Activated naive CD8-positive, alpha-beta T cell treated with anti-CD3 and anti-CD28 coated beads for 36 hours (primary cell): Measurements from ENCODE around the gene POLR3E. TPM values are rescaled to one million over a fixed set of nuclear protein-coding genes. Genes with fewer than 3 reads are reported as not detected.
"Not testable (repeated sequence)": the region's sequence is repeated elsewhere in the genome, so short reads cannot be mapped to it uniquely, and the experiment has no call there.

Experiments used
- DNase-seq: peaks from one replicate; pipeline ENCODE4 v3.0.0; 2021
- H3K27ac Mint-ChIP-seq: one replicate; pipeline ENCODE4 v1.8.0; 2022; ENCODE audit warnings: mild to moderate bottlenecking, moderate library complexity, mixed read lengths
- H3K27me3 Mint-ChIP-seq: one replicate; pipeline ENCODE4 v1.8.0; 2022; ENCODE audit warnings: mild to moderate bottlenecking, mixed read lengths
- H3K36me3 Mint-ChIP-seq: one replicate; pipeline ENCODE4 v1.8.0; 2021; ENCODE audit warnings: mild to moderate bottlenecking, mixed read lengths
- H3K4me1 Mint-ChIP-seq: one replicate; pipeline ENCODE4 v1.8.0; 2021; ENCODE audit warnings: mixed read lengths
- H3K4me3 Mint-ChIP-seq: one replicate; pipeline ENCODE4 v1.8.0; 2022; ENCODE audit warnings: mild to moderate bottlenecking, moderate library complexity, mixed read lengths
- H3K9me3 Mint-ChIP-seq: one replicate; pipeline ENCODE4 v1.8.0; 2022; ENCODE audit warnings: mixed read lengths
- total RNA-seq, 2 experiments: library from RNA; stranded (reverse); gene quantifications; one replicate each; pipeline ENCODE4 v1.2.3, GENCODE V29; 2021

The POLR3E gene
- total RNA-seq, 2 experiments from 2014 or later: 94.3 to 95.8 TPM

- no peak for DNase-seq
- Mint-ChIP-seq H3K4me1 (peaks cover 40% of the 10 kb centered on the region), H3K27me3 (no peaks in the 10 kb centered on the region), H3K9me3 (peaks cover 3% of the 10 kb centered on the region), H3K27ac (no peak overlapping the region), H3K36me3 (peaks cover 40% of the 10 kb centered on the region), H3K4me3 (no peak overlapping the region)
Measured at GRCh38 chr16:22352140-22352539, 54.9 kb downstream of the POLR3E start.

DNA sequence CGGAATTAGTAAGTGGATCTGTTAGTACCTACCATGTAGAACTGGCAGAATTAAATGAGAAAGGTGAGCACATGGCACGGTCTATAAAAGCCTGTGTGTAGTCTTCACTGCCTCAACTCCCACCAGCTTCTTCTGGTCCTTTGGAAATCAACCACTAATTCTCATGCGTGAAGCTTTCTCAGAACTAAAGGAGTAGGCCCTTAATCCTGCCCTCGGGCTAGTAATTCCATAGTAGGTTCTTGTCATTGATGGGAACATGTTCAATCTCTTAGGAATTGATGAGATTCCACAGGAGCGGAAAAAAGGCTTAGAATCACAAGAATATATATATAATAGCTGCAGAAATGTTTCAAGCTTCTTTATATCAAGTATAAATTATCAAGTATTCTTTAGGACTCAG lies 55.5 kb downstream of the POLR3E start:
- Mint-ChIP-seq H3K9me3 (peaks cover 3% of the 10 kb centered on the region), H3K4me3 (no peak overlapping the region), H3K27ac (peak overlapping the region; percentile 91), H3K27me3 (no peaks in the 10 kb centered on the region), H3K36me3 (peaks cover 39% of the 10 kb centered on the region), H3K4me1 (peaks cover 45% of the 10 kb centered on the region)
- no peak for DNase-seq

DNA sequence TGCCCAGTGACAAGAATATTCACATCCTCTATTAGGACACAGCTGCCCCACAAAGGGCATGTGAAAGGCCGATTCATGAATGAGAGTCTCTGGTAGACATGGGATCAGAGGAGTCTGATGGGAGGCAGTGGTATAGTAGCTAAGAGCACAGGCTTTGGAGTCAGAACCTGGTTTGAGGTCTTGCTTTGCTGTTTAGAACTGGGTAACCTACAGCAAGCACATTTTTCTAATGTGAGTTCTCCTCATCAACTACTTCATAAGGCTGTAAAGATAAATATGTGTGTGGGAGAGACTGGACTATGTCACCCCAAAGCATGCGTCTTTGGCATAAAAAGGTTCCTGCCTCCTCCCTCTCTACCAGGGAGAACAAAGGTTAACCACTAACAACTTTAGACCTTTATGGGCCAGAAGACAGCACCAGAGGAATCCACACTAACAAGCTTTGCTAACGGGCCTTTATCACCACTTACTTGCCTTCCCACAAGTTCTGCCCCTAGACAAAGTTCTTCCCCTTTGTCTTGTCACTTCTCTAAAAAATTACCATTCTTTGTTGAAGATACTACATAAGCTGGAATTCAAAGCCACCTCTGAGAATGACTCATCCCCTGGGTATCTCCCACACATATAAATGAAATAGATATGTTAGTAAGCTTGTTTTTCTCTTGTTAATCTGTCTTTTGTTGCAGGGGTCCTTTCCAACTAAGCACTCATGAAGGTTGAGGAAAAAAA lies 56.1 kb downstream of the POLR3E start:
- H3K4me1 Mint-ChIP-seq: peaks cover 51% of the 10 kb centered on the region
- H3K27me3 Mint-ChIP-seq: no peaks in the 10 kb centered on the region
- DNase-seq: no peak
- H3K27ac Mint-ChIP-seq: peak overlapping the region; percentile 91
- H3K9me3 Mint-ChIP-seq: peaks cover 3% of the 10 kb centered on the region
- H3K4me3 Mint-ChIP-seq: peak overlapping the region; percentile 25
- H3K36me3 Mint-ChIP-seq: peaks cover 39% of the 10 kb centered on the region

- peaks cover 55% of the 10 kb centered on the region for H3K4me1 Mint-ChIP-seq
Measured at GRCh38 chr16:22353933-22354541, 56.8 kb downstream of the POLR3E start.

DNA sequence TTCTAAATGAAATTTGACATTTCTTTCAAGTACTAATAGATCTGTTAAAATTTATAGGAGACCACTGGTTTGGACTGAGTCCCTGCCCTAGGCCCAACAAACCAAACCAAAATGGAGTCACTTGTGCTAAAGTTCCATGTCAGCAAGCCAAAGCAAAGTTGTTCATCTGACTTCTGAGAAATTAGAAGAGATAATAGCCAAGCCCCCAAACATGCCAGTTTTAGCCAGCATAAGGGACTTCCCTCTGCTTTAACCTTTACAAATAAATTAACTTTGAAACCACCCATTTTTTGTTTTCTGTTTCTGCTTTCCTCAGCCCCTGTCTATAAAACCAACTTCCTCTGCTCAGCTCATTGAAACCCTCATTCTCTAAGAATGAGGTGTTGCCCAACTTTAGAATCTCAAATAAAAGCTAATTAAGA lies 58.3 kb downstream of the POLR3E start:
- H3K27me3 Mint-ChIP-seq: no peaks in the 10 kb centered on the region
- H3K4me1 Mint-ChIP-seq: peaks cover 64% of the 10 kb centered on the region
- peaks cover 3% of the 10 kb centered on the region for H3K9me3 Mint-ChIP-seq
- H3K36me3 Mint-ChIP-seq: peaks cover 39% of the 10 kb centered on the region
- H3K4me3 Mint-ChIP-seq: no peak overlapping the region
- DNase-seq: no peak
- peak overlapping the region; percentile 78 for H3K27ac Mint-ChIP-seq

More at GRCh38 chr16:22353933-22354541, 56.8 kb downstream of the POLR3E start:
- H3K9me3 Mint-ChIP-seq: peaks cover 3% of the 10 kb centered on the region
- no peak overlapping the region for H3K4me3 Mint-ChIP-seq
- peak overlapping the region; percentile 91 for H3K27ac Mint-ChIP-seq
- no peaks in the 10 kb centered on the region for H3K27me3 Mint-ChIP-seq
- no peak for DNase-seq
- peaks cover 39% of the 10 kb centered on the region for H3K36me3 Mint-ChIP-seq

DNA sequence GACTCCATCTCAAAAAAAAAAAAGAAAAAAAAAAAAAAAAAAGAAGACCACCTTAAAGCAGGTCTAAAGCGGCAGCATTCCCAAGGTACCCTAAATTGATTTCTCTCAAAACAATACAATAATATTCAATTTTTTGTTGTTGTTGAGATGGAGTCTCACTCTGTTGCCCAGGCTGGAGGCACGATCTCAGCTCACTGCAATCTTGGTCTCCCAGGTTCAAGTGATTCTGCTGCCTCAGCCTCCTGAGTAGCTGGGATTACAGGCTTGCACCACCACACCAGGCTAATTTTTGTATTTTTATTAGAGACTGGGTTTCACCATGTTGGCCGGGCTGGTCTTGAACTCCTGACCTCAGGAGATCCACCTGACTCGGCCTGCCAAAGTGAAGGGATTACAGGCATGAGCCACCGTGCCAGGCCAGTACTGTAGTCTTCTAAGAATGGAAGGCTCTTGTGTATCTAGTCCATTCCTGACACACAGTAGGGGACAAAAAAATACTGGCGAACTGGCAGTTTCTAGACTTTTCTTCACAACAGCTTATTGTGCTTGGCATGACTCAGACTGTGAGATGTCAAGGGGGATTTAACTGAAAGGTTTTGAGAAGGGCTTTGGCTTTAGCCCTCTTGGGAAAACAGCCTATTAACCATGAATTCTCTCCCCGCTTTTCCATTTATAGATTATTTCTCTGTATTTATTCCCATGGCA lies 59.9 kb downstream of the POLR3E start:
- peaks cover 27% of the 10 kb centered on the region for H3K36me3 Mint-ChIP-seq

DNA sequence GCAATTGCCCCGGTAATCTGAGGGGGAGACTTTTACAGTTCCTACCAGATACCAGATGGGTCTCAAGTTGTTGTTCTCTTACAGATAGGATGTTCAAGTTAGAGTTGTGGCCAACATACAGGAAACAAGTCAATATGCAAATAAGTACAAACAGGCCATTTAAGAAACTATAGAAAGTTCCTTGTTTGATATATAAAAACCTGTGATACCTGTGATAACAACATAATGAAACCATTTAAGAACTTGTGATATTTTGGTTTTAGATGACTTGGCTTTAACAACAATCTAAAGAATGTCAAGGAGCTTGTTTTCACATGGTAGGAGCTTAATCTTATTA lies 60.4 kb downstream of the POLR3E start:
- Mint-ChIP-seq H3K9me3 (peaks cover 3% of the 10 kb centered on the region), H3K4me3 (no peak overlapping the region), H3K36me3 (peaks cover 27% of the 10 kb centered on the region), H3K27me3 (no peaks in the 10 kb centered on the region), H3K4me1 (peaks cover 73% of the 10 kb centered on the region), H3K27ac (peak overlapping the region; percentile 87)
- DNase-seq: no peak

More for the DNA sequence above, 59.9 kb downstream of the POLR3E start:
- Mint-ChIP-seq H3K9me3 (peaks cover 3% of the 10 kb centered on the region), H3K27me3 (no peaks in the 10 kb centered on the region), H3K4me1 (peaks cover 72% of the 10 kb centered on the region), H3K4me3 (no peak overlapping the region), H3K27ac (peak overlapping the region; percentile 87)
- no peak for DNase-seq

- peak overlapping the region; percentile 87 for H3K27ac Mint-ChIP-seq
- no peaks in the 10 kb centered on the region for H3K27me3 Mint-ChIP-seq
- peaks cover 29% of the 10 kb centered on the region for H3K36me3 Mint-ChIP-seq
- DNase-seq: no peak
- H3K9me3 Mint-ChIP-seq: peaks cover 3% of the 10 kb centered on the region
- no peak overlapping the region for H3K4me3 Mint-ChIP-seq
- peaks cover 73% of the 10 kb centered on the region for H3K4me1 Mint-ChIP-seq
Measured at GRCh38 chr16:22358000-22358399, 60.8 kb downstream of the POLR3E start.

DNA sequence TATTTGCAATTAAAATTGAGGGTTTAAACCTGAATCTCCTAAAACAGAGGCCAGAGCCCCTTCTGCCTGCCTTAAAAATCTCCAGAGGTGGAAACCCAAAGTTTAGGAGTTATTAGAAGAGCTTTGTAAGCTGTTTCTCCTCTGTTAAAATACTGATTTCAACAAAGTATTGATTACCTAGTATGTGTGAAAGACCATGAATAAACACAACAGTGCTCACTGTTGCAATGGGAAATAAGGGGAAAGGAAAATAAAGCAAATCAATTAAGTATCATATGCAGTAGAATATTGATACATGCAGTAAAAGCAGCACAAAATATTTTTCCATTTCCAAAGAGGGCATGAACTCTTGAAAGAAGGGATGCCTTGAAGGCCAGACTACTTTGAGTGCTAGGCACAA lies 62.5 kb downstream of the POLR3E start:
- Mint-ChIP-seq H3K9me3 (peaks cover 3% of the 10 kb centered on the region), H3K36me3 (peaks cover 44% of the 10 kb centered on the region), H3K4me3 (no peak overlapping the region), H3K27ac (peak overlapping the region; percentile 65), H3K4me1 (peaks cover 61% of the 10 kb centered on the region), H3K27me3 (no peaks in the 10 kb centered on the region)
- DNase-seq: no peak

DNA sequence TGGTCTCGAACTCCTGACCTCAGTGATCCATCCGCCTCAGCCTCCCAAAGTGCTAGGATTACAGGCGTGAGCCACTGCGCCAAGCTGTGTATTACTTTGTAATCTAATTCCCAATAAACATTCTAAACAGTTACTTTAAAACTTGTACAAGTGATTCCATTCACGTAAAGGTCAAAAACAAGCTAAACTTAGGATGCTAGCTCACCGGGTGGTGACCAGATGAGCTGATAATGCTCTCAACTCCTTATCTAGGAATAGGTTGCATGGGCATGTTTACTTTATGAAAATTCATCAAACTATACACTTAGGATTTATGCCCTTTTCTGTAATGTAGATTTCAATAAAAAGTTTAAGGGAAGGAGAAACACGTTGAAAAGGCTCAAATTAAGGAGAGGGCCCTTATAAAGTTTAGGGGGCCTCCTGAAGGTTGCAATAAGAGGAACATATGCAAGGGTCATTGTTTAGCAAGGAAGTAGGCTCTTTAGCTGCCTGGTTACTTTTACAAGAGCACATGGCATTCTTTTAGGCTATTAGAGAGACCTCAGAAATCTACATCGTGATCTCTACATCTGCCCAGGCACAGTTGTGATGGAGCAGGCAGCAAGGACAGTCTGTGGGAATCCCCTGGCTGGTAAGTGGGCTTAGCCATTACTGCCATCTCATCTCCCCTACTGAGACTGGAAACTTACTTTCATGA lies 63.9 kb downstream of the POLR3E start:
- Mint-ChIP-seq H3K27me3 (no peaks in the 10 kb centered on the region), H3K36me3 (peaks cover 46% of the 10 kb centered on the region), H3K9me3 (peaks cover under 1% of the 10 kb centered on the region), H3K4me3 (no peak overlapping the region), H3K4me1 (peaks cover 60% of the 10 kb centered on the region), H3K27ac (peak overlapping the region; percentile 78)
- peak; percentile 16 for DNase-seq

- H3K4me1 Mint-ChIP-seq: peaks cover 60% of the 10 kb centered on the region
Measured at GRCh38 chr16:22364241-22364640, 67.0 kb downstream of the POLR3E start.

GRCh38 chr16:22366371-22366770 lies 69.2 kb downstream of the POLR3E start:
- no peak overlapping the region for H3K4me3 Mint-ChIP-seq
- peaks cover 65% of the 10 kb centered on the region for H3K4me1 Mint-ChIP-seq
- no peaks in the 10 kb centered on the region for H3K27me3 Mint-ChIP-seq
- no peak overlapping the region for H3K27ac Mint-ChIP-seq
- peaks cover 1% of the 10 kb centered on the region for H3K9me3 Mint-ChIP-seq
- no peak for DNase-seq
- H3K36me3 Mint-ChIP-seq: peaks cover 65% of the 10 kb centered on the region

More at GRCh38 chr16:22364241-22364640, 67.0 kb downstream of the POLR3E start:
- DNase-seq: no peak
- H3K27ac Mint-ChIP-seq: no peak overlapping the region
- H3K36me3 Mint-ChIP-seq: peaks cover 55% of the 10 kb centered on the region
- peaks cover 1% of the 10 kb centered on the region for H3K9me3 Mint-ChIP-seq
- no peaks in the 10 kb centered on the region for H3K27me3 Mint-ChIP-seq
- no peak overlapping the region for H3K4me3 Mint-ChIP-seq

DNA sequence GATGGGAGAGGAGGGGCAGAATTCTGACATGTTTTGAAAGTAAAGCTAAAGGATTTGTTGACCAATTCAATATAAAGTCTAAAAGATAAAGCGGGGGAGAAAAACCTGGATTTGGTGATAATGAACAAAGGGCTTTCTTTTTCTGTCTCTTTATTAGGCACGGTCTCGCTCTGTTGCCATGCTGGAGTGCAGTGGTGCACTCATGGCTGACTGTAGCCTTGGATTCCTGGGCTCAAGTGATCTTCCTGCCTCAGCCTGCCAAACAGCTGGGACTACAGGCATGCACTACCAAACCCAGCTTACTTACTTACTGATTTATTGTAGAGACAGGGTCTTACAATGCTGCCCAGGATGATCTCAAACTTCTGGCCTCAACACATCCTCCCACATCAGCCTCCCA lies 69.7 kb downstream of the POLR3E start:
- Mint-ChIP-seq H3K4me1 (peaks cover 68% of the 10 kb centered on the region), H3K36me3 (peaks cover 67% of the 10 kb centered on the region), H3K4me3 (no peak overlapping the region), H3K27me3 (no peaks in the 10 kb centered on the region), H3K27ac (no peak overlapping the region), H3K9me3 (peaks cover 1% of the 10 kb centered on the region)
- no peak for DNase-seq

DNA sequence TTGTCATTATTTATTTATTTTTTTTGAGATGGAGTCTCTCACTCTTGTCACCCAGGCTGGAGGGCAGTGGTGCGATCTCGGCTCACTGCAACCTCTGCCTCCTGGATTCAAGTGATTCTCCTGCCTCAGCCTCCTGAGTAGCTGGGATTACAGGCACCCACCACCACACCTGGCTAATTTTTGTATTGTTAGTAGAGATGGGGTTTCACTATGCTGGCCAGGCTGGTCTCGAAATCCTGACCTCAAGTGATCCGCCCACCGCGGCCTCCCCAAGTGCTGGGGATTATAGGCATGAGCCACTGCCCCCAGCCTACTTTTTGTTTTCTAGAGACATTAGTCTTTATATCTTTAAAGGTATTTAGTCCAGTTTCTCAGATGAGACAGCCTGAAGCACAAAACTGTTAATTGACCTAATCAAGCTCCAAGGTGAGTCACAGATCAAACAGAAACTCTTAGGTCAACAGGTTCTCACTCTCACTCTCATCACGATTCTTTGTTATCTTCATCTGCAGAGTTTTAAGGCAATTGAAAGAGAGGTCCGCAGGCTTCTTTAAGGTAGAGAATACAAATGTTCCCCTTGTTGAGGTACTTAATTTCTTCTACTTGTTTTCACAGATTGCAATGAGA lies 71.1 kb downstream of the POLR3E start:
- H3K36me3 Mint-ChIP-seq: peaks cover 67% of the 10 kb centered on the region
- not testable (repeated sequence) for H3K27me3 Mint-ChIP-seq, H3K4me3 Mint-ChIP-seq, DNase-seq, H3K9me3 Mint-ChIP-seq
- H3K4me1 Mint-ChIP-seq: peaks cover 75% of the 10 kb centered on the region
- peak overlapping the region; percentile 69 for H3K27ac Mint-ChIP-seq
